Nephron progenitor cell (in vitro differentiated cells): ENCODE measurements around the gene CRNKL1.
A peak's percentile ranks its signal among the peaks of the same experiment; 100 is the strongest.

Source experiments
- DNase-seq: peaks from one replicate; pipeline ENCODE4 v3.0.0; 2021
- H3K27ac Mint-ChIP-seq: 2 replicates; pipeline ENCODE4 v1.8.0; 2021; ENCODE audit warnings: mild to moderate bottlenecking, moderate library complexity, mixed read lengths
- H3K27me3 Mint-ChIP-seq: 2 replicates; pipeline ENCODE4 v1.8.0; 2021; ENCODE audit warnings: mild to moderate bottlenecking, low read depth, mixed read lengths; ENCODE audit not compliant: poor library complexity
- H3K36me3 Mint-ChIP-seq: 2 replicates; pipeline ENCODE4 v1.8.0; 2021; ENCODE audit warnings: low read depth, mixed read lengths
- H3K4me1 Mint-ChIP-seq: 2 replicates; pipeline ENCODE4 v1.8.0; 2021; ENCODE audit warnings: mixed read lengths
- H3K4me3 Mint-ChIP-seq: 2 replicates; pipeline ENCODE4 v1.8.0; 2021; ENCODE audit warnings: mild to moderate bottlenecking, moderate library complexity, mixed read lengths
- H3K9me3 Mint-ChIP-seq: 2 replicates; pipeline ENCODE4 v1.8.0; 2021; ENCODE audit warnings: mild to moderate bottlenecking, moderate library complexity, mixed read lengths
- CTCF ChIP-seq: fragments of 200-600 bp; sonication (generic); IDR thresholded peaks from 2 replicates; pipeline ENCODE4 v1.5.0; 2021; ENCODE audit warnings: antibody characterized with exemption

CRNKL1 gene

GRCh38 chr20:20052074-20052970, at the start of gene CRNKL1, which contains the start of gene CFAP61:
Gene CRNKL1 (minus strand): TSS chr20:20052466. CDS start chr20:20052342, 124 bp downstream.
Gene CFAP61 (plus strand): TSS chr20:20052532. CDS start chr20:20056654, 4,122 bp downstream.
- Mint-ChIP-seq H3K27me3 (peaks cover 16% of the 10 kb centered on the region), H3K4me3 (peak within 1 kb of the TSS; percentile 100), H3K36me3 (peaks cover 28% of the 10 kb centered on the region), H3K27ac (peak within 1 kb of the TSS; percentile 99), H3K9me3 (no peaks in the 10 kb centered on the region), H3K4me1 (peaks cover 15% of the 10 kb centered on the region)
- no peak for TF ChIP-seq CTCF
- DNase-seq, result peak; percentile 96

GRCh38 chr20:20100881-20101280, 48.6 kb upstream of the CRNKL1 start:
- no peak for TF ChIP-seq CTCF
- Mint-ChIP-seq H3K36me3 (no peaks in the 10 kb centered on the region), H3K4me1 (no peaks in the 10 kb centered on the region), H3K27ac (no peak overlapping the region), H3K9me3 (no peaks in the 10 kb centered on the region), H3K4me3 (no peak overlapping the region), H3K27me3 (peaks cover 5% of the 10 kb centered on the region)
- DNase-seq, result no peak

GRCh38 chr20:20096421-20096820, 44.2 kb upstream of the CRNKL1 start:
- Mint-ChIP-seq H3K27me3 (peaks cover 6% of the 10 kb centered on the region), H3K4me3 (no peak overlapping the region), H3K4me1 (peaks cover 5% of the 10 kb centered on the region), H3K36me3 (no peaks in the 10 kb centered on the region), H3K27ac (no peak overlapping the region), H3K9me3 (no peaks in the 10 kb centered on the region)
- no peak for TF ChIP-seq CTCF
- no peak for DNase-seq

- Mint-ChIP-seq H3K4me1 (peaks cover 5% of the 10 kb centered on the region), H3K4me3 (no peak overlapping the region), H3K9me3 (no peaks in the 10 kb centered on the region), H3K27ac (no peak overlapping the region), H3K36me3 (no peaks in the 10 kb centered on the region), H3K27me3 (peaks cover 6% of the 10 kb centered on the region)
- TF ChIP-seq CTCF, result no peak
- DNase-seq, result no peak
These were observed 43.0 kb upstream of the CRNKL1 start for GRCh38 chr20:20095114-20095872.

GRCh38 chr20:20094410-20094809, 42.1 kb upstream of the CRNKL1 start:
- H3K9me3 Mint-ChIP-seq, result no peaks in the 10 kb centered on the region
- H3K4me3 Mint-ChIP-seq, result no peak overlapping the region
- H3K27me3 Mint-ChIP-seq, result peaks cover 6% of the 10 kb centered on the region
- peaks cover 5% of the 10 kb centered on the region for H3K4me1 Mint-ChIP-seq
- no peak for DNase-seq
- H3K27ac Mint-ChIP-seq, result peak overlapping the region; percentile 40
- H3K36me3 Mint-ChIP-seq, result no peaks in the 10 kb centered on the region
- TF ChIP-seq CTCF, result no peak
